ENCODE results near the gene EGLN3.

Gene EGLN3

GRCh38 chr14:33909380-33910084 is 41.3 kb downstream of the EGLN3 start:
- no peak for DNase-seq

GRCh38 chr14:33908540-33909223 is 42.2 kb downstream of the EGLN3 start:
- DNase-seq, result no peak

GRCh38 chr14:33906968-33907367 is 43.9 kb downstream of the EGLN3 start:
- DNase-seq, result no peak

GRCh38 chr14:33904609-33905008 is 46.3 kb downstream of the EGLN3 start:
- no peak for DNase-seq

- DNase-seq, result no peak
Measured at GRCh38 chr14:33903369-33903768, 47.5 kb downstream of the EGLN3 start.

- DNase-seq, result no peak
Measured at GRCh38 chr14:33902363-33902762, 48.5 kb downstream of the EGLN3 start.

- no peak for DNase-seq
Measured at GRCh38 chr14:33901426-33902155, 49.3 kb downstream of the EGLN3 start.

GRCh38 chr14:33900706-33901105 is 50.2 kb downstream of the EGLN3 start:
- DNase-seq, result no peak

GRCh38 chr14:33899723-33900341 is 51.0 kb downstream of the EGLN3 start:
- DNase-seq, result no peak

- DNase-seq, result no peak
Measured at GRCh38 chr14:33897878-33898535, 52.9 kb downstream of the EGLN3 start.

GRCh38 chr14:33897382-33897781 is 53.5 kb downstream of the EGLN3 start:
- no peak for DNase-seq

- DNase-seq, result no peak
Measured at GRCh38 chr14:33894339-33894738, 56.5 kb downstream of the EGLN3 start.

- no peak for DNase-seq
Measured at GRCh38 chr14:33891700-33892099, 59.2 kb downstream of the EGLN3 start.

- no peak for DNase-seq
Measured at GRCh38 chr14:33884916-33885315, 66.0 kb downstream of the EGLN3 start.

GRCh38 chr14:33880330-33880729 is 70.5 kb downstream of the EGLN3 start:
- no peak for DNase-seq

- no peak for DNase-seq
Measured at GRCh38 chr14:33879684-33880286, 71.1 kb downstream of the EGLN3 start.

- DNase-seq, result no peak
Measured at GRCh38 chr14:33876274-33876673, 74.6 kb downstream of the EGLN3 start.

All from CD4-positive, alpha-beta T cell treated with Interleukin-4 for 1 hour (primary cell).